GM12878 (cell line): ENCODE results near the gene GOLIM4. TPM values are rescaled to one million over a fixed set of nuclear protein-coding genes. Genes with fewer than 3 reads are reported as not detected.

ENCODE experiments used
- ATAC-seq: fragments of 200-7000 bp; cut with Tn5 transposase; 3 replicates; pipeline ENCODE4 v1.9.1; 2020; ENCODE audit warnings: mild to moderate bottlenecking, moderate library complexity
- BruUV-seq: library from RNA; stranded (reverse); fragments of 400-500 nt; replicated peaks from 2 replicates; lab custom pipeline; 2021; lab: Mats Ljungman, UMichigan
- CTCF ChIA-PET: fragments of 300-600 bp; sonication (Branson Sonifier 250); formaldehyde crosslinking; extraction: SDS; loops from one replicate; lab custom pipeline; 2021; ENCODE audit warnings: inconsistent platforms; lab: Yijun Ruan, JAX
- POLR2A ChIA-PET: fragments of 350-600 bp; formaldehyde crosslinking; extraction: SDS; loops from one replicate; lab custom pipeline; 2021; ENCODE audit warnings: inconsistent platforms; lab: Charles Lee
- RAD21 ChIA-PET: fragments of 300-600 bp; sonication (Branson Sonifier 250); formaldehyde crosslinking; loops from one replicate; lab custom pipeline; 2023; ENCODE audit warnings: antibody characterized with exemption; ENCODE audit not compliant: unreplicated experiment; lab: Charles Lee
- SMC1A ChIA-PET: fragments of 300-600 bp; sonication (Branson Sonifier 250); formaldehyde crosslinking; loops from one replicate; lab custom pipeline; 2023; ENCODE audit not compliant: unreplicated experiment, uncharacterized antibody; lab: Charles Lee
- DNase-seq: peaks from one replicate; pipeline ENCODE4 v3.0.0-alpha.2; 2011; ENCODE audit warnings: low read depth, low spot score
- FAIRE-seq: peaks from 3 replicates; lab custom pipeline; 2011; peaks lifted over from hg19 to GRCh38; lab: Jason Lieb, UNC
- H2AFZ ChIP-seq: 2 replicates; pipeline ENCODE4 v1.6.0; 2011; ENCODE audit warnings: low read depth, low read length, control low read depth; ENCODE audit not compliant: control insufficient read depth
- H3K27ac ChIP-seq: 2 replicates; pipeline ENCODE4 v1.5.1; 2011; ENCODE audit warnings: control low read depth; ENCODE audit not compliant: control insufficient read depth, insufficient read depth
- H3K27me3 ChIP-seq, 2 experiments: replicated peaks in 1 of 2; 2 replicates each; pipeline versions ENCODE4 v1.6.0 to v1.6.1; 2011; ENCODE audit warnings: low read length in 1 of 2; ENCODE audit not compliant: control insufficient read depth in 2 of 2, insufficient read depth in 2 of 2
- H3K36me3 ChIP-seq, 2 experiments: 2 replicates each; pipeline ENCODE4 v1.5.1; 2011; ENCODE audit warnings: low read length in 1 of 2; ENCODE audit not compliant: control insufficient read depth in 2 of 2, insufficient read depth in 2 of 2
- H3K4me1 ChIP-seq: 2 replicates; pipeline ENCODE4 v1.6.1; 2011; ENCODE audit warnings: mild to moderate bottlenecking, low read length, moderate library complexity, mixed read lengths; ENCODE audit not compliant: control insufficient read depth, insufficient read depth
- H3K4me2 ChIP-seq: 2 replicates; pipeline ENCODE4 v1.6.0; 2011; ENCODE audit warnings: control low read depth; ENCODE audit not compliant: control insufficient read depth, insufficient read depth
- H3K4me3 ChIP-seq: fragments of 200-600 bp; sonication (generic); 2 replicates; pipeline ENCODE4 v1.5.1; 2016
- H3K79me2 ChIP-seq: 2 replicates; pipeline ENCODE4 v1.6.0; 2011; ENCODE audit warnings: low read length; ENCODE audit not compliant: control insufficient read depth, insufficient read depth
- H3K9ac ChIP-seq: 2 replicates; pipeline ENCODE4 v1.8.0; 2011; ENCODE audit warnings: low read length, control low read depth, mixed read lengths; ENCODE audit not compliant: control insufficient read depth, insufficient read depth
- H3K9me3 ChIP-seq: replicated peaks from 3 replicates; pipeline ENCODE4 v1.5.1; 2011; ENCODE audit warnings: mild to moderate bottlenecking, low read length; ENCODE audit not compliant: control insufficient read depth, insufficient read depth
- H4K20me1 ChIP-seq: 2 replicates; pipeline ENCODE4 v1.6.0; 2011; ENCODE audit not compliant: control insufficient read depth, insufficient read depth
- DPF2 ChIP-seq: fragments of 450-650 bp; IDR thresholded peaks from 2 replicates; pipeline ENCODE4 v1.6.1; 2017; ENCODE audit warnings: mild to moderate bottlenecking
- WRNIP1 ChIP-seq: IDR thresholded peaks from 2 replicates; pipeline ENCODE4 v1.6.1; 2011; ENCODE audit warnings: low read depth, low read length, improper control_type of control experiment, borderline replicate concordance
- WGBS: methylation state at CpG from one replicate; pipeline ENCODE4 v1.1.6; 2016; ENCODE audit warnings: low lambda C conversion rate; ENCODE audit not compliant: insufficient replicate concordance, insufficient coverage; ENCODE audit errors: missing lambda C conversion rate; 5-methylcytosine and 5-hydroxymethylcytosine counted together
- in situ Hi-C: fragments of 300-500 bp; cut with MboI; formaldehyde crosslinking; loops from 9 replicates; pipeline ENCODE4 v1.14.3; 2018; ENCODE audit warnings: mixed read lengths
- intact Hi-C: fragments of 100-400 bp; cut with micrococcal nuclease; formaldehyde crosslinking; loops from one replicate; pipeline ENCODE4 v1.14.2; 2022; ENCODE audit not compliant: unreplicated experiment
- polyA plus RNA-seq, 11 experiments: library from polyadenylated mRNA; depleted of rRNA in 4 of 11; unstranded in 6 of 11; stranded (reverse) in 5 of 11; fragments of >200 nt; fragmentation: Nextera tagmentation in 4 of 11; fragmentation: Illumina TruSeq in 1 of 11; extraction: Ambion mirVana in 4 of 11; extraction: Trizol in 1 of 11; gene quantifications; 1 replicate in 1 of 11; 2 replicates in 10 of 11; pipeline versions ENCODE4 v1.2.1 to v1.2.3, GENCODE V29; 2011 to 2016; ENCODE audit warnings: inconsistent platforms in 2 of 11, missing spikeins in 2 of 11, low read depth in 1 of 11
- total RNA-seq, 4 experiments: library from RNA; depleted of rRNA in 3 of 4; stranded (reverse); fragments of >200 nt in 3 of 4; fragmentation: Illumina TruSeq in 1 of 4; extraction: Trizol in 1 of 4; gene quantifications; 2 replicates each; pipeline versions ENCODE4 v1.2.1 to v1.2.3, GENCODE V29; 2013 to 2021
- TF ChIP-seq, protein P1 (sequence below), 3 experiments: IDR thresholded peaks in 2 of 3; conservative IDR thresholded peaks in 1 of 3; 2 replicates each; pipeline ENCODE4 v1.5.1; 2011; ENCODE audit warnings: low read depth in 3 of 3, low read length in 3 of 3, mild to moderate bottlenecking in 3 of 3, control low read depth in 2 of 3, moderate library complexity in 2 of 3, inconsistent platforms in 1 of 3, mixed read lengths in 1 of 3; ENCODE audit not compliant: control insufficient read depth in 2 of 3, insufficient read depth in 1 of 3; ENCODE audit errors: extremely low read depth in 1 of 3
- TF ChIP-seq, protein P2 (sequence below): fragments of 450-650 bp; IDR thresholded peaks from 2 replicates; pipeline ENCODE4 v1.6.1; 2017; ENCODE audit warnings: low read depth, mild to moderate bottlenecking, moderate library complexity

The GOLIM4 gene
- total and polyA plus RNA-seq, 10 of the 15 experiments (the other 5 are each of a cell fraction or from before 2014, with no cell fraction given) = 11.1 to 32.4 (median 19.3) TPM

DNA sequence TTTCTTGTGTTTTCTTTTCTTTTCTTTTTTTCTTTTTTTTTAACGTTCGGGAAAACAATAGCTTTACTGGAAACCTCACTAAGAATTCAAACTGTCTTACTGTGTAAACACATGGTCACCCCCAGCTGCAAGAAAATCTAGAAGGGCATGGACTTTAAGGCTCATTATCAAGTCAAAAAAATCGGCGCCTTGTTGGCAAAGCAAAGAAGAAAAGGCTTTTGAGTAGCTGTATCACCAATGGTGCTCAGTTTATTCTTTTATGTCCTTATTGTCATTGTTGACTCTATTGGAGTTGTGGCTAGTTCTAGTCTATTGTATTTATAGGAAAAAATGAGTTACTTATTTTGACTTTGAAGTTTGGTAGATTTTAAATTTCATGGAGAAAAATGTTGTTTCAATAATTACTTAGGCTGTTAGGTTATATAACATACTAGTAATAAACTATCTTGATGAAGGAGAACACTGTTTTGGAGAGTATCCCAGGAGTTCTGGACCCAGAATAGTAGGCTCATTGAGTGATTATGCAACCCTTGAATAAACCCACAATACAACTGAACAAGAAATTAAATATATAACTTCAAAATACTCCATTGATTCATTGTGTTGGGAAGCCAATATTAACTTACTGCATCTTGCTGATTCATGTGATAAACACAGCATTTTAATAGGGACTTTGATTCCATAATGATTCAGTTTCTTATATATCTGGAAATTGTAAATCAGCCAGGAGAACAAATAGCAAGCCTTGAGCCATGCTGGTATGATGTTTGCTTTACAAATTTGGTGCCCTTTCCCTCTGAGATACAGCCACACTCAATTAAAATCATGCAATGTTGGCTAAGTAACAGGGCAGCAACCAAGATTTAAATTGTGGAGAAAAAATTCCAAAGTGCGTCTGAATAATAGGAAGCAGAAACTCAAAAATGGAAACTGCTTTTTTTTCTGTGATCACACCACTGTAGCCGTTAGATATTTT lies 27.8 kb upstream of the GOLIM4 start:
- WGBS = 44% methylated on average over 6 of the region's 6 CpGs
- in situ Hi-C loops = no loop called here

More for the DNA sequence above, 27.8 kb upstream of the GOLIM4 start:
- DNase-seq (no peak), FAIRE-seq (no peak), ATAC-seq (no peak)
- Histone ChIP-seq H3K27me3 (no peaks in the 10 kb centered on the region), H2AFZ (no peak overlapping the region), H3K9ac (no peak overlapping the region), H3K36me3 (no peaks in the 10 kb centered on the region), H3K4me2 (no peak overlapping the region), H4K20me1 (no peaks in the 10 kb centered on the region), H3K4me1 (no peaks in the 10 kb centered on the region), H3K79me2 (no peaks in the 10 kb centered on the region), H3K9me3 (no peaks in the 10 kb centered on the region; the same call in 2 of the 3 replicates), H3K4me3 (no peak overlapping the region), H3K27ac (no peak overlapping the region)
- TF ChIP-seq DPF2 (no peak), WRNIP1 (no peak)
- TF ChIP-seq, protein P1, sequence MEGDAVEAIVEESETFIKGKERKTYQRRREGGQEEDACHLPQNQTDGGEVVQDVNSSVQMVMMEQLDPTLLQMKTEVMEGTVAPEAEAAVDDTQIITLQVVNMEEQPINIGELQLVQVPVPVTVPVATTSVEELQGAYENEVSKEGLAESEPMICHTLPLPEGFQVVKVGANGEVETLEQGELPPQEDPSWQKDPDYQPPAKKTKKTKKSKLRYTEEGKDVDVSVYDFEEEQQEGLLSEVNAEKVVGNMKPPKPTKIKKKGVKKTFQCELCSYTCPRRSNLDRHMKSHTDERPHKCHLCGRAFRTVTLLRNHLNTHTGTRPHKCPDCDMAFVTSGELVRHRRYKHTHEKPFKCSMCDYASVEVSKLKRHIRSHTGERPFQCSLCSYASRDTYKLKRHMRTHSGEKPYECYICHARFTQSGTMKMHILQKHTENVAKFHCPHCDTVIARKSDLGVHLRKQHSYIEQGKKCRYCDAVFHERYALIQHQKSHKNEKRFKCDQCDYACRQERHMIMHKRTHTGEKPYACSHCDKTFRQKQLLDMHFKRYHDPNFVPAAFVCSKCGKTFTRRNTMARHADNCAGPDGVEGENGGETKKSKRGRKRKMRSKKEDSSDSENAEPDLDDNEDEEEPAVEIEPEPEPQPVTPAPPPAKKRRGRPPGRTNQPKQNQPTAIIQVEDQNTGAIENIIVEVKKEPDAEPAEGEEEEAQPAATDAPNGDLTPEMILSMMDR (IDR thresholded peaks at IDR 0.05 in 2 of 3, conservative IDR thresholded peaks at IDR 0.05 in 1 of 3; ENCODE audit: control insufficient read depth in 2 of 3, extremely low read depth in 1 of 3, insufficient read depth in 1 of 3, low read depth in 3 of 3, low read length in 3 of 3) = no peak
- TF ChIP-seq, protein P2, sequence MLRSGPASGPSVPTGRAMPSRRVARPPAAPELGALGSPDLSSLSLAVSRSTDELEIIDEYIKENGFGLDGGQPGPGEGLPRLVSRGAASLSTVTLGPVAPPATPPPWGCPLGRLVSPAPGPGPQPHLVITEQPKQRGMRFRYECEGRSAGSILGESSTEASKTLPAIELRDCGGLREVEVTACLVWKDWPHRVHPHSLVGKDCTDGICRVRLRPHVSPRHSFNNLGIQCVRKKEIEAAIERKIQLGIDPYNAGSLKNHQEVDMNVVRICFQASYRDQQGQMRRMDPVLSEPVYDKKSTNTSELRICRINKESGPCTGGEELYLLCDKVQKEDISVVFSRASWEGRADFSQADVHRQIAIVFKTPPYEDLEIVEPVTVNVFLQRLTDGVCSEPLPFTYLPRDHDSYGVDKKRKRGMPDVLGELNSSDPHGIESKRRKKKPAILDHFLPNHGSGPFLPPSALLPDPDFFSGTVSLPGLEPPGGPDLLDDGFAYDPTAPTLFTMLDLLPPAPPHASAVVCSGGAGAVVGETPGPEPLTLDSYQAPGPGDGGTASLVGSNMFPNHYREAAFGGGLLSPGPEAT = no peak
- ChIA-PET SMC1A (no interaction called here), POLR2A (interaction anchor here (0.7 kb wide), 1 partner anchor 1861 kb away, joined by 3 read pairs; no protein-coding TSS in a partner anchor), CTCF (interaction anchor here (2.2 kb wide), 1 partner anchor 76 kb away, joined by 5 read pairs; no protein-coding TSS in a partner anchor), RAD21 (no interaction called here)
- no TSS peak for BruUV-seq
- intact Hi-C loops = no loop called here
